SH-SY5Y (cell line): ENCODE measurements around the gene STAG1.

Experiments used
- GATA2 ChIP-seq: IDR thresholded peaks from 2 replicates; pipeline ENCODE4 v1.6.1; 2011; ENCODE audit warnings: mild to moderate bottlenecking, low read depth, low read length
- GATA3 ChIP-seq: IDR thresholded peaks from 2 replicates; pipeline ENCODE4 v1.6.1; 2011; ENCODE audit warnings: low read depth, mild to moderate bottlenecking, low read length, moderate library complexity

Gene STAG1

GRCh38 chr3:136602818-136603217, 149.4 kb downstream of the STAG1 start:
- TF ChIP-seq GATA2 = no peak
- TF ChIP-seq GATA3 = no peak

GRCh38 chr3:136595913-136596697, 156.1 kb downstream of the STAG1 start:
- TF ChIP-seq GATA3 = no peak
- no peak for TF ChIP-seq GATA2

- TF ChIP-seq GATA3 (no peak), GATA2 (no peak)
These were observed 165.6 kb downstream of the STAG1 start for GRCh38 chr3:136586580-136586979.

GRCh38 chr3:136584728-136585127, 167.4 kb downstream of the STAG1 start:
- TF ChIP-seq GATA3 = no peak
- no peak for TF ChIP-seq GATA2

GRCh38 chr3:136583823-136584222, 168.4 kb downstream of the STAG1 start:
- TF ChIP-seq GATA3 = no peak
- no peak for TF ChIP-seq GATA2

GRCh38 chr3:136577791-136578190, 174.4 kb downstream of the STAG1 start:
- no peak for TF ChIP-seq GATA3
- no peak for TF ChIP-seq GATA2

GRCh38 chr3:136576279-136577009, 175.7 kb downstream of the STAG1 start:
- no peak for TF ChIP-seq GATA3
- no peak for TF ChIP-seq GATA2

- TF ChIP-seq GATA3 (no peak), GATA2 (no peak)
These were observed 184.5 kb downstream of the STAG1 start for GRCh38 chr3:136567599-136568188.

GRCh38 chr3:136562026-136562425, 190.2 kb downstream of the STAG1 start:
- TF ChIP-seq GATA2 (no peak), GATA3 (no peak)

GRCh38 chr3:136559896-136560295, 192.3 kb downstream of the STAG1 start:
- TF ChIP-seq GATA3 = no peak
- no peak for TF ChIP-seq GATA2

GRCh38 chr3:136547293-136547692, 204.9 kb downstream of the STAG1 start:
- TF ChIP-seq GATA3 = no peak
- TF ChIP-seq GATA2 = no peak

GRCh38 chr3:136546720-136547119, 205.5 kb downstream of the STAG1 start:
- TF ChIP-seq GATA2 (no peak), GATA3 (no peak)

GRCh38 chr3:136545664-136546268, 206.4 kb downstream of the STAG1 start:
- TF ChIP-seq GATA2 = no peak
- no peak for TF ChIP-seq GATA3

GRCh38 chr3:136544532-136544931, 207.6 kb downstream of the STAG1 start:
- TF ChIP-seq GATA3 (no peak), GATA2 (no peak)

GRCh38 chr3:136543385-136543784, 208.8 kb downstream of the STAG1 start:
- no peak for TF ChIP-seq GATA2
- TF ChIP-seq GATA3 = no peak
